B cell (primary cell): ENCODE results near the gene ARPIN.

Experiments
- CTCF ChIP-seq: fragments of 200-600 bp; IDR thresholded peaks from one replicate; pipeline ENCODE4 v1.8.0; 2022; ENCODE audit warnings: antibody characterized with exemption, mild to moderate bottlenecking
- EZH2 ChIP-seq: IDR thresholded peaks from 2 replicates; pipeline ENCODE4 v1.6.1; 2012; ENCODE audit warnings: borderline replicate concordance, low read depth, mild to moderate bottlenecking, moderate library complexity, low read length; ENCODE audit not compliant: insufficient read depth, poor library complexity, severe bottlenecking

- TF ChIP-seq CTCF: no peak
- no peak for TF ChIP-seq EZH2
These were observed at the start of gene ARPIN for GRCh38 chr15:89912674-89913396.
